Thyroid gland (tissue), 4 donors: ENCODE measurements around the gene SPTBN4. TPM values are rescaled to one million over a fixed set of nuclear protein-coding genes. Genes with fewer than 3 reads are reported as not detected.

Experiments used
- DNase-seq, 2 donors: peaks; one replicate each; pipeline ENCODE4 v3.0.0-alpha.2; 2019
- H3K27ac ChIP-seq, 3 donors: fragments of 200-600 bp; sonication (generic); 1 replicate in 2 of 3; 2 replicates in 1 of 3; pipeline ENCODE4 v1.5.1; 2016 to 2019; ENCODE audit warnings: mild to moderate bottlenecking in 1 of 3, moderate library complexity in 1 of 3
- H3K27me3 ChIP-seq: fragments of 200-600 bp; sonication (generic); one replicate; pipeline ENCODE4 v1.5.1; 2019
- H3K36me3 ChIP-seq, 2 donors: fragments of 200-600 bp; sonication (generic); one replicate each; pipeline ENCODE4 v1.5.1; 2016 to 2019
- H3K4me1 ChIP-seq, 2 donors: fragments of 200-600 bp; sonication (generic); one replicate each; pipeline ENCODE4 v1.5.1; 2017 to 2019
- H3K4me3 ChIP-seq, 3 donors: fragments of 200-600 bp; sonication (generic); replicated peaks in 1 of 3; 1 replicate in 2 of 3; 2 replicates in 1 of 3; pipeline ENCODE4 v1.5.1; 2016; ENCODE audit warnings: mild to moderate bottlenecking in 1 of 3
- H3K9me3 ChIP-seq: fragments of 200-600 bp; sonication (generic); one replicate; pipeline ENCODE4 v1.5.1; 2017
- POLR2A ChIP-seq, 2 donors: fragments of 450-650 bp; IDR thresholded peaks; one replicate each; pipeline ENCODE4 v1.6.1; 2017; ENCODE audit warnings: antibody characterized with exemption in 2 of 2, mild to moderate bottlenecking in 2 of 2, moderate library complexity in 1 of 2
- WGBS, 2 donors: methylation state at CpG; one replicate each; pipeline ENCODE4 v1.1.5; 2017; 5-methylcytosine and 5-hydroxymethylcytosine counted together
- intact Hi-C: fragments of 100-400 bp; cut with DNase I; formaldehyde crosslinking; loops from one replicate; pipeline ENCODE4 v1.15.1; 2023
- total RNA-seq, 4 donors: library from RNA; depleted of rRNA; stranded (reverse); fragments of >200 nt; gene quantifications; one replicate each; pipeline ENCODE4 v1.2.3, GENCODE V29; 2016
- TF ChIP-seq, protein P1 (sequence below), 6 experiments: fragments of 200-600 bp in 3 of 6; fragments of 450-650 bp in 3 of 6; sonication (generic) in 3 of 6; IDR thresholded peaks; one replicate each; pipeline ENCODE4 v1.5.1; 2016 to 2019; ENCODE audit warnings: antibody characterized with exemption in 6 of 6, mild to moderate bottlenecking in 2 of 6, inconsistent platforms in 1 of 6, moderate library complexity in 1 of 6

The SPTBN4 gene
- total RNA-seq, 4 donors from 2014 or later, result 0.67 to 2.7 (median 1.0) TPM

DNA sequence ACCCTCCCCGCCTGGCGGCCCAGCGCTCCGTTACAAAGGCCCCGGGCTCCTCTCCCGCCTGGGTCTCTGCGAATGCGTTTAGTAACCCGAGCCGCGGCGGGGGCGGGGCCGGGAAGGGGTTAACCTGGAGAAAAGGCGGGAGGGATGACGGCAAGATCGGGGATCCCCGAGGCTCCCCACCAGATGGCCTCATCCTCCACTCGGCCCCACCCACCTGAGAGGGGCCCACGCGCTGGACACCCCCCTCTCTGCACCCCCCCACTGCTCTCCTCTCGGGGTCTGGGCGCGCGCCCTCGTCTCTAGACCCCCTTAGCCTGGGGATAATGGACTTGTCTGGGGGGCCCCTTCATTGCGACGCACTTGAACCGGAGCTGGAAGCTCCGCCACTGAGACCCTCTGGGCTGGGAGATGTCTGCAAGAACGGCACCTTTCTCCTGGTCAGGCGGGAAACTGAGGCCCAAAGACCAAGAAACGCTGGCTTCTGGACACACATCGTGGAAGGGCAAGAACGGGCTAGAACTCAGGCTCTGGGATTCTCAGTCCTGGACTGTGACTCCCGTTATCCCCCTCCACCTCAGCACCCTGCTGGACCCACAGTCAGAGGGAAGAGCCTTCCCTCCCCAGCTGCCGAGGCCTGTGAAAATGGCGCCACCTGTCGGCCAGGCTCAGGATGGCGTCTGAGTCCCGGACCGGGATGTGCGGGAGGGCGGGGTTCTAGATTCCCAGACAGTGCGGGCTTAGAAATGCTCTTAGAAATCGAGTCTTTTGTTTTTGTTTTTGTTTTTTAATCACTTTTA, 131.5 kb downstream of the SPTBN4 start:
- WGBS, 2 donors, result 0 to 1% methylated on average over 15 to 37 of the region's 46 CpGs
- intact Hi-C loops, result loop anchor here (5.0 to 10.0 kb wide), 2 partner anchors 71 to 134 kb away; partner anchors contain the start of genes BLVRB and SPTBN4
- Histone ChIP-seq H3K36me3 (no peaks in the 10 kb centered on the region), H3K9me3 (no peaks in the 10 kb centered on the region), H3K27me3 (no peaks in the 10 kb centered on the region), H3K27ac (no peak overlapping the region), H3K4me1 (peaks cover 36 to 65% of the 10 kb centered on the region in 2 donors), H3K4me3 (no peak overlapping the region)
- no peak for TF ChIP-seq POLR2A (IDR thresholded peaks at IDR 0.05)
- TF ChIP-seq, protein P1, sequence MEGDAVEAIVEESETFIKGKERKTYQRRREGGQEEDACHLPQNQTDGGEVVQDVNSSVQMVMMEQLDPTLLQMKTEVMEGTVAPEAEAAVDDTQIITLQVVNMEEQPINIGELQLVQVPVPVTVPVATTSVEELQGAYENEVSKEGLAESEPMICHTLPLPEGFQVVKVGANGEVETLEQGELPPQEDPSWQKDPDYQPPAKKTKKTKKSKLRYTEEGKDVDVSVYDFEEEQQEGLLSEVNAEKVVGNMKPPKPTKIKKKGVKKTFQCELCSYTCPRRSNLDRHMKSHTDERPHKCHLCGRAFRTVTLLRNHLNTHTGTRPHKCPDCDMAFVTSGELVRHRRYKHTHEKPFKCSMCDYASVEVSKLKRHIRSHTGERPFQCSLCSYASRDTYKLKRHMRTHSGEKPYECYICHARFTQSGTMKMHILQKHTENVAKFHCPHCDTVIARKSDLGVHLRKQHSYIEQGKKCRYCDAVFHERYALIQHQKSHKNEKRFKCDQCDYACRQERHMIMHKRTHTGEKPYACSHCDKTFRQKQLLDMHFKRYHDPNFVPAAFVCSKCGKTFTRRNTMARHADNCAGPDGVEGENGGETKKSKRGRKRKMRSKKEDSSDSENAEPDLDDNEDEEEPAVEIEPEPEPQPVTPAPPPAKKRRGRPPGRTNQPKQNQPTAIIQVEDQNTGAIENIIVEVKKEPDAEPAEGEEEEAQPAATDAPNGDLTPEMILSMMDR (IDR thresholded peaks at IDR 0.05), result peak; percentile 87 to 94 (median 93)
- DNase-seq, result peak; percentile 82 to 86

DNA sequence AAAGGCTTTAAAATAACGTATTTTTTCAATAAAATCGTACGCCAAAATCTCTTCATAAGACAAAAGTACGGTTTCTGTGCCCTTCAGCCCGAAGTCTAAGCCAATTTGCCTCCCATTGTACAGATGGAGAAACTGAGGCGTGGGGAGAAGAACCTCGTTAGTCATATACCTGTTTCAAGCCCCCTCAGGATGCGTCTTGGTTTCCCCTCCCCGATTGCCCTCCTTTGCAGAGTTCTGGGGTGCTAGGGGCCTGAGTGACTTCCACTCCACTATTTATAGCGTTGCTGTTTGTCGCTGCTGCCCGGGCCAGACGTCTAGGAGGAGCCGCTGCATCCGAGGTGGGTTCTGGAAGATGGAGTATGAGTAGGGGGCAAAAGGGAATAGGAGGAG, 132.1 kb downstream of the SPTBN4 start:
- H3K4me3 ChIP-seq, result no peak overlapping the region
- no peak overlapping the region for H3K27ac ChIP-seq
- no peak for DNase-seq
- intact Hi-C loops, result loop anchor here (5.0 to 10.0 kb wide), 2 partner anchors 72 to 134 kb away; partner anchors contain the start of genes BLVRB and SPTBN4
- H3K27me3 ChIP-seq, result no peaks in the 10 kb centered on the region
- 13 to 15% methylated on average over 15 of the region's 15 CpGs for WGBS, 2 donors
- no peaks in the 10 kb centered on the region for H3K9me3 ChIP-seq
- H3K4me1 ChIP-seq, result peaks cover 41 to 71% of the 10 kb centered on the region in 2 donors
- H3K36me3 ChIP-seq, result no peaks in the 10 kb centered on the region
- TF ChIP-seq, protein P1 (IDR thresholded peaks at IDR 0.05), result no peak
- no peak for TF ChIP-seq POLR2A (IDR thresholded peaks at IDR 0.05)

DNA sequence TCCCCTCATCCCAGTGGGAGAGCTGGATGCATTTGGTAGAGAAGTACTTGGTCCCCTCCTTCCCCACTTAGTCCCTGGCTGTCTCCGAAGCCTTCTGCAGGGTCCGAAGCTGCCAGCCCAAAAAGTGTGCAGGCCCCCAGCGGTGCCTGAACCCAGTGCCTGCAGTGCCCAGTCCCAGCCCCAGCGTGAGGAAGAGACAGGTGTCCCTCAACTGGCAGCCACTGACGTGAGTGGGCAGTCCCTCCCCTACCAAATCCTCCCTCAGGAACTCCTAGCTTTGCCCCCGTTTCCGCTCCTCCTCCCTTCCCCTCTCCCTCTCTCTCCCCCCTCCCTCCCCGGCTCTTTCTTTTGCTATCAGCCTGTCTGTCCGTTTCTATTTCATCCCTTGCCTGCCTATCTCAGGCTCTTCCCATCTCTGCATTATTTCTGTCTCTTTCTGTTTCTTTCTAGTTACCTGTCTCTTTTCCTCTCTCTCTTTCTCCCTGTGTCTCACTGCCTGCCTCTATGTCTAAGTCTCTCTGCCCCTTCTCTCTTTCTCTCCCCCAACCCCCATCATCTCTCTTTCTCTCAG, 132.6 kb downstream of the SPTBN4 start:
- 8 to 9% methylated on average over 9 of the region's 9 CpGs for whole genome bisulfite sequencing, 2 donors
- no peaks in the 10 kb centered on the region for H3K27me3 ChIP-seq
- intact Hi-C loops, result loop anchor here (5.0 to 10.0 kb wide), 2 partner anchors 72 to 135 kb away; partner anchors contain the start of genes BLVRB and SPTBN4

DNA sequence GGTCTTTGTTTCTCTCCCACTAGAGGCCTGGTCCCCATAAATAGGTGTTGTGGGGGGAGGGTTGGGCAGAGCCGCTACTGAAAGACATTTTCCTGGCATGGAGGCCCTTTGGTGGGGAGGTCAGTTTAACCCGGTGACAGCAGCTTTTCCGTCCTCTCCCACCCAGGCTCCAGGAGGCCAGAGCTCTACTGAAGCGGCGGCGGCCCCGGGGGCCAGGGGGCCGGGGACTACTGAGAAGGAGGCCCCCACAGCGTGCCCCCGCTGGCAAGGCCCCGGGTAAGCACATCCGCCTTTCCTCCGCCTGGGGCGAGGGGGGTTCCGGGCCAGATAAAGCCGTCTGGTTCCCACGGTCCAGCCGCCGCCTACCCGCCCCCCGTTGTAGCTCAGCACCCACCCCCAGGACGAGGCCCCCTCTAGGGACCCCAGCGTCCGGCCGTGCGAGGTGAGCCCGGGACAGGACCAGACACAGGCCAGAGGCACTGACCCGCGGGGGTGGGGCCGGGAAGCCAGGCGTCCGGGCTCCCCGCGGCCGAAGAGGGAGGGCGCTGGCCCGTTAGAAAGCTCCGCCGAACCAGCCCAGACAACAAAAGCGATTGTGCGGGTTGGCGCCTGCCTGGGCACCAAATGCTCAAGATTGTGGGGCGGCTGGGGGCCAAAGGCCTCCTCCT, 133.2 kb downstream of the SPTBN4 start:
- DNase-seq, result no peak
- peak overlapping the region; percentile 15 to 71 (median 37) for H3K27ac ChIP-seq
- no peak for TF ChIP-seq POLR2A (IDR thresholded peaks at IDR 0.05)
- TF ChIP-seq, protein P1 (IDR thresholded peaks at IDR 0.05), result no peak
- peak overlapping the region in 1 of 3 donors; percentile 53 for H3K4me3 ChIP-seq
- no peaks in the 10 kb centered on the region for H3K36me3 ChIP-seq
- WGBS, 2 donors, result 11 to 32% methylated on average over 8 to 21 of the region's 43 CpGs
- no peaks in the 10 kb centered on the region for H3K9me3 ChIP-seq
- intact Hi-C loops, result loop anchor here (5.0 to 10.0 kb wide), 2 partner anchors 73 to 135 kb away; partner anchors contain the start of genes BLVRB and SPTBN4
- no peaks in the 10 kb centered on the region for H3K27me3 ChIP-seq
- H3K4me1 ChIP-seq, result peaks cover 50 to 81% of the 10 kb centered on the region in 2 donors

More for the DNA sequence above, 132.6 kb downstream of the SPTBN4 start:
- Histone ChIP-seq H3K4me1 (peaks cover 44 to 75% of the 10 kb centered on the region in 2 donors), H3K4me3 (no peak overlapping the region), H3K36me3 (no peaks in the 10 kb centered on the region), H3K9me3 (no peaks in the 10 kb centered on the region), H3K27ac (peak overlapping the region; percentile 15 to 71 (median 37))
- no peak for DNase-seq
- TF ChIP-seq POLR2A (IDR thresholded peaks at IDR 0.05), result no peak
- TF ChIP-seq, protein P1 (IDR thresholded peaks at IDR 0.05), result no peak
